Esophagus squamous epithelium (tissue), 4 donors: Measurements from ENCODE around the gene C2CD4D.

Experiments
- POLR2A ChIP-seq, 4 donors: fragments of 450-650 bp; IDR thresholded peaks; one replicate each; pipeline ENCODE4 v1.6.1; 2017; ENCODE audit warnings: antibody characterized with exemption in 4 of 4, mild to moderate bottlenecking in 4 of 4, moderate library complexity in 3 of 4
- TF ChIP-seq, protein P1 (sequence below), 6 experiments: fragments of 450-650 bp in 4 of 6; fragments of 200-600 bp in 2 of 6; sonication (generic) in 2 of 6; IDR thresholded peaks; one replicate each; pipeline ENCODE4 v1.5.1; 2016 to 2019; ENCODE audit warnings: antibody characterized with exemption in 6 of 6, mild to moderate bottlenecking in 4 of 6, moderate library complexity in 4 of 6

DNA sequence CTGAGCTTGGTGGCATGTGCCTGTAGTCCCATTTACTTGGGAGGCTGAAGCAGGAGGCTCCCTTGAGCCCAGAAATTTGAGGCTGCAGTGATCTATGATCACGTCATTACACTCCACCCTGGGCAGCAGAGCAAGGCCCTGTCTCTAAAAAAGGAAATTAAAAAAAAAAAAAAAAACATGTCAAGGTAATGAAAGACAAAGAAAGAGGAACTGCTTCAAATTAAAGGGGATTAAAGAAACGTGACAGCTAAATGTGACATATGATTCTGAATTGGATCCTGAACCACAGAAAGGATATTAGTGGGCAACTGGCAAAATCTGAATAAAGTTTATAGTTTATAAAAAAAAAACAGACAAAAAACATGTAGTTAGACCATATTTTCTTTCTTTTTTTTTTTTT is 3.8 kb upstream of the C2CD4D start:
- TF ChIP-seq, protein P1, sequence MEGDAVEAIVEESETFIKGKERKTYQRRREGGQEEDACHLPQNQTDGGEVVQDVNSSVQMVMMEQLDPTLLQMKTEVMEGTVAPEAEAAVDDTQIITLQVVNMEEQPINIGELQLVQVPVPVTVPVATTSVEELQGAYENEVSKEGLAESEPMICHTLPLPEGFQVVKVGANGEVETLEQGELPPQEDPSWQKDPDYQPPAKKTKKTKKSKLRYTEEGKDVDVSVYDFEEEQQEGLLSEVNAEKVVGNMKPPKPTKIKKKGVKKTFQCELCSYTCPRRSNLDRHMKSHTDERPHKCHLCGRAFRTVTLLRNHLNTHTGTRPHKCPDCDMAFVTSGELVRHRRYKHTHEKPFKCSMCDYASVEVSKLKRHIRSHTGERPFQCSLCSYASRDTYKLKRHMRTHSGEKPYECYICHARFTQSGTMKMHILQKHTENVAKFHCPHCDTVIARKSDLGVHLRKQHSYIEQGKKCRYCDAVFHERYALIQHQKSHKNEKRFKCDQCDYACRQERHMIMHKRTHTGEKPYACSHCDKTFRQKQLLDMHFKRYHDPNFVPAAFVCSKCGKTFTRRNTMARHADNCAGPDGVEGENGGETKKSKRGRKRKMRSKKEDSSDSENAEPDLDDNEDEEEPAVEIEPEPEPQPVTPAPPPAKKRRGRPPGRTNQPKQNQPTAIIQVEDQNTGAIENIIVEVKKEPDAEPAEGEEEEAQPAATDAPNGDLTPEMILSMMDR (IDR thresholded peaks at IDR 0.05) = no peak
- no peak for TF ChIP-seq POLR2A (IDR thresholded peaks at IDR 0.05)
